ENCODE results near the gene LAMC3.
"Not testable (repeated sequence)": the region's sequence is repeated elsewhere in the genome, so short reads cannot be mapped to it uniquely, and the experiment has no call there.

Gene LAMC3

DNA sequence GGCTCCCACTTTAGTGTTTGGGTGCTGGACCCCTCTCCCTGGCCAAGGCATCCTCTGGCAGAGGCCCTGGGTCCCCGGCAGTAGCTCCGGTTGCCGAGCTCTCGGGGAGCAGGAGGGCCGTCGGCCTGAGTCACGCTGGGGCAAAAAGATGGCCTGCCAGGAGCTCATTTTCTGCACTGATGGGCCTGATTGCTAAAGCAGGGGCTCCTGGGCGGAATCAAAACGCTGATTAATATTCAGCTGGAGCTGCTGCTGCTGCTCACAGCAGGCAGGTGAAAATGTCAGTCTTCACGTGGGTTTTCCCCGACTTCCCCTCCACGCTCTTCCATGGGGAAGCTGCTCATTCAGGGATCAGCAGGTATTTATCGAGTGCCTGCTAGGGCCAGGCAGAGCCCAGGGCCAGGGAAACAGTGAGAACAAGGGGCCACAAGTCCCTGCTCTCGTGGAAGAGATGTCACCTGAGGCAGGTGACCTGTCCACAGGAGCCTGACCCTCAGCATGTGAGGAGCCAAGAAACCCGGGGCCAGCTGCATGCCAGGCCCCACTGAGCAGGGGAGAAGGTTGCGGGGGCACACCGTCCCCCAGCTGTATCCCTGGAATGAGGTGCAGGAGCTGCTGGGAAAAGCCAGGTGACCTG lies 22.1 kb downstream of the LAMC3 start:
- no peak for DNase-seq

DNA sequence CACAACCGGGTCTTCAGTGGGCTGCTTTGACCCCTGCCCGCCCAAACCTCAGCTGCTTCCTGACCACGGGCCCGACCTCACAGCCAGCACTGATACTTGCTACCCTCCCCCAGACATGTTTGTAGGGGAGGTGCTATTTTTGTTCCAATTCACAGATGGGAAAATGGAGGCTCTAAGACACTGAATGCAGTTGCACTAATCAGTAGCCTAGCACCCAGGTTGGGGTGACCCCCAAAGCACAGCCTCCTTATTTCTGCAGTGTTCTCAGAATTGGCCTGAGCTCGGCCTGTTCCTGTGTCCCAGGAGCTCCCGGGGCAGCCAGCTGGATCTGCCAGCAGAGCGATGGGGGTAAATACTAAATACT lies 22.6 kb downstream of the LAMC3 start:
- DNase-seq, result no peak

DNA sequence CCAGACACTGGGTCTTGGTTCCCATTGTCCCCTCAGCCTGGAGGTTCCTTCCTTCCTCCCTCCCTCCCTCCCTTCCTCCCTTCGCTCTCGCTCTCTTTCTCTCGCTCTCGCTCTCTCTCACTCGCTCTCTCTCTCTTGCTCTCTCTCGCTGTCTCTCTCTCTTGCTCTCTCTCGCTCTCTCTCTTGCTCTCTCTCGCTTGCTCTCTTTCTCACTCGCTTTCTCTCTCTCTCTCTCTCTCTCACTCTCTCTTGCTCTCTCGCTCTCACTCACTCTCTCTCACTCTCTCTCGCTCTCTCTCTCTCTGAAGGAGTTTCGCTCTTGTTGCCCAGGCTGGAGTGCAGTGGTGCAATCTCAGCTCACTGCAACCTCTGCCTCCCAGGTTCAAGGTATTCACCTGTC lies 23.4 kb downstream of the LAMC3 start:
- no peak for DNase-seq

DNA sequence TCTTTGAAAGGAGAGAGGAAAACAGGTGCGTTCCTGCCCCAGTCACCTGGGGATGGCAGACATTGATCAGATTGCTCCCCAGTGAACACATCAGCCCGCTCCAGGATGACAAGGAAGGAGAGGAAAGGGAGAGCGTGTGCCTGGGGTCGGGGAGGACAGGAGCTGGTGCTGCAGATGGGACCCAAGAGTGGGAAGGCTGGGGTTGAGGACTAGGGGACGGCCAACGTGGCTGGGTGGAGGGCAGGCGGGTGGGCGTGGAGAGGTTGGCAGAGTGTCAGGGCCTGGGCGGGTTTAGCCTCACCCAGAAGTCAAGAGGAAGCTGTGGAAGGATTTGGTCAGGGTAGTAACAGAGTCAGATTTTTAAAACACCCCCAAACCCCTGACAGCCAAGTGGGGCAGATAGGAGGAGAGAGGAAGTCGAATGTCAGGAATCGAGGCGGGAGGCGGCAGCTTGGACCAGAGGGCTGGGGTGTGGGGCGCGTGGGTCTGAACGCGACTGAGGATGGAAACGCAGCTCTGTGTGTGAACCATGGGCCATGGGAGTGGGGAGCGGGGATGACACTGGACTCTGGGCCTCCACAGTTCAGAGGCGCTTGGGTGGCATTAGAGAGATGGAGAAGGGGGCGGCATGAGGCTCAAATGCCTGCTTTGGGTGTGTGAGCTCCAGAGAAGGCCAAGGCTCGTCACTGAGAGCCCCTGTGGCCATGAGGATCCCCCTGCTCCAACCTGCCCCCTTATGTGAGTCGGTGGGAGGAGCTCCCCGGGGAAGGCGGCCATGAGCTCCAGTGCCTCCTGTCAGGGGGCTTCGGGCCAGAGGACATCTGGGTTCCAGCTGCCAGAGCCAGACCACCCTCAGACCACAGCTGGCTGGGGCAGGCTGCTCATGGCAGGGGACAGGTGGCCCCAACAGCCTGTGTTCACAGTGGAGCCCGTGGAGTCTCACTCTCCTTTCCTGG lies 24.6 kb downstream of the LAMC3 start:
- no peak for DNase-seq

DNA sequence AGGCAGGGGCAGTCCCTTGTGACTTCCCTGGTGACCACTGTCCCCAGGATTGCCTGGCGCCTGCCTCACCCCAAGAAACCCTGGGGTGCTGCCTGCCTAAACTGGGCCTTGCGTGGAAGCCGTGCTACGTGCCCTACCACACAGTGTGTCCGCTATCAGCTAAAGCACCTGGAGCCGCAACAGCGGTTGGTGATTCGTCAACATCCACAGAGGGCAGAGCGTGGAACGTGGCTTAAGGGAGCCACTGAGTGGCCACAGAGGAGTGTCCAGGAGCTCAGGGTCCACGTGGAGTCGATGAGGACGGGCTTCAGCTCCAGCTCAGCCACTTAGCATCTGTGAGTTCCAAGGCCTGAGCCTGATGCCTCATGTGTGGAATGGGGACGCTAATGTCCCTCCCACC lies 25.3 kb downstream of the LAMC3 start:
- no peak for DNase-seq

DNA sequence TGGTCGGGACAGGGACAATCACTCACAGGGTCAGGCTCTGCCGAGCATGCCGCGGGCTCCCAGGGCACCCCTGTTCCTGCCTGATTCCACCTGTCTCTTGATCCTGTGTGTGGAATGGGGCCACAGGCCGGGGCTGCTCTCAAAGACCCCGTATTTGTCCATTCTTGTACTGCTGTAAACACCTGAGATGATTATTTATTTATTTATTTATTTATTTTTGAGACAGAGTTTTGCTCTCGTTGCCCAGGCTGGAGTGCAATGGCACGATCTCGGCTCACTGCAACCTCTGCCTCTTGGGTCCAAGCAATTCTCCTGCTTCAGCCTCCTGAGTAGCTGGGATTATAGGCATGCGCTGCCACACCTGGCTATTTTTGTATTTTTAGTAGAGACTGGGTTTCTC lies 25.8 kb downstream of the LAMC3 start:
- DNase-seq, result not testable (repeated sequence)

DNA sequence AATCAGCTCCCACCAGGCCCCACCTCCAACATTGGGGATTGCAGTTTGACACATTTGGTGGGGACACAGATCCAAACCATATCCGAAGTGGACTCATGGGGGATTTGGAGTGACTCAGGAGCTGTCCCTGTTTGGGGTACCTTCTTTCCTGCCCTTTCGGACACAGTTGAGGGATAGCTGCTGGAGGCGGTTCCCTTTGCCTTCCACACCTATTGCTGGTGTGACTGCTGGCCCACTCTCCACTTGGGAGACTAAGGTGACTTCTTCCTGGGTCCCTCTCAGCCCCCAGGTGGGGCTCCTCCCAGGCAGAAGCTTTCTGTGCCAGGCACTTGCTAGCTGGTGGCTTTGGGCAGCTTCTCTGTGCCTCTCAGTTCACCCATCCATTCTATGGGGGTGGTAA lies 26.6 kb downstream of the LAMC3 start:
- DNase-seq, result no peak

DNA sequence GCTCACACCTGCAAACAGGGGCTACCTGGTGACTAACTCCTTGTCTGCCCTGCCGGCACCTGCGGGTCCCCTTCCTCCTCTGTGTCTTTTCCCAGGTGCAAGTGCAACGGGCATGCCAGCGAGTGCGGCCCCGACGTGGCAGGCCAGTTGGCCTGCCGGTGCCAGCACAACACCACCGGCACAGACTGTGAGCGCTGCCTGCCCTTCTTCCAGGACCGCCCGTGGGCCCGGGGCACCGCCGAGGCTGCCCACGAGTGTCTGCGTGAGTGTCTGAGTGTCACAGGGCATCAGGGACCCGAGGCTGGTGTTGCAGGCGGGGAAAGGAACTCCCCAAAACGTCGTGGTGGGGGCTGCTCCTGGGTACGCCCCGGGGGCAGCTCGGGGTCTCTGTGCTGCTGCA lies 27.1 kb downstream of the LAMC3 start:
- DNase-seq, result no peak

DNA sequence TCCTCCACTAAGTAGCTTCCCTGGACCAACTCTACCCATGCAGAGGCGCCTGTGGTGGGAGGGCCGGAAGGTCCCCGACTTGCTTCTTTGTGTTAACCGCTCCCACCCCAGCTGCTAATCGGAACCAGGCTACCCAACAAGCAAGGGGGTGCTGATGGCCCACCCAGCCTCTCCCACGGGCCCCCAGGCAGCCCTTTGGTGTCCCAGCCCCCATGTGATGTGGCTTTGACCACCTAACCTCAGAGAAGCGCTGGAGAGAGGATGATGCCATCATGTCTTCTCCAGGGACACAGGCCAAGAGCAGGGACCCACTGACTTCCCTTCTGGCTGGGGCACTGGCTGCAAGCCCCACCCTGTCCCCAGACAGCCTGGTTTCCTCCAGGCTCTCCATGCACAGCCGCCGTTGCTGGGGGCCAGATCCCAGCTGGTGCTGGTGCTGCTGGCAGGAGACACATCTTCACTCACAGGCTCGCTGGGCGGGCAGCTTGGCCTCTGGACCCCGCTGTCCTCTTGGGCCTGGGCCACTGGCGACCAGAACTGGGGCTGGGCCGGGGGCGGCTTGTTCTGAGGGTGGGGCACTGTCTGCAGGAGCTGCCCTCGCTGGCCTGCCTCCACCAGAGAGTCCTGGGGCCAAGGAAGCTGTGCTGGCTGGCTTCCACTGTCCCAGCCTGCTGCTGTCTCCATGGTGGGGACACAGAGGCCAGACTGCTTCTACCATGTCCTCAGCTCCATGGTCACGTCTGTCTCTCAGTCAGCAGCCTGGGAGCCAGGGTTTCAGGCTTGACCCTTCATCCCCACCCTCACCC lies 27.8 kb downstream of the LAMC3 start:
- DNase-seq, result no peak

DNA sequence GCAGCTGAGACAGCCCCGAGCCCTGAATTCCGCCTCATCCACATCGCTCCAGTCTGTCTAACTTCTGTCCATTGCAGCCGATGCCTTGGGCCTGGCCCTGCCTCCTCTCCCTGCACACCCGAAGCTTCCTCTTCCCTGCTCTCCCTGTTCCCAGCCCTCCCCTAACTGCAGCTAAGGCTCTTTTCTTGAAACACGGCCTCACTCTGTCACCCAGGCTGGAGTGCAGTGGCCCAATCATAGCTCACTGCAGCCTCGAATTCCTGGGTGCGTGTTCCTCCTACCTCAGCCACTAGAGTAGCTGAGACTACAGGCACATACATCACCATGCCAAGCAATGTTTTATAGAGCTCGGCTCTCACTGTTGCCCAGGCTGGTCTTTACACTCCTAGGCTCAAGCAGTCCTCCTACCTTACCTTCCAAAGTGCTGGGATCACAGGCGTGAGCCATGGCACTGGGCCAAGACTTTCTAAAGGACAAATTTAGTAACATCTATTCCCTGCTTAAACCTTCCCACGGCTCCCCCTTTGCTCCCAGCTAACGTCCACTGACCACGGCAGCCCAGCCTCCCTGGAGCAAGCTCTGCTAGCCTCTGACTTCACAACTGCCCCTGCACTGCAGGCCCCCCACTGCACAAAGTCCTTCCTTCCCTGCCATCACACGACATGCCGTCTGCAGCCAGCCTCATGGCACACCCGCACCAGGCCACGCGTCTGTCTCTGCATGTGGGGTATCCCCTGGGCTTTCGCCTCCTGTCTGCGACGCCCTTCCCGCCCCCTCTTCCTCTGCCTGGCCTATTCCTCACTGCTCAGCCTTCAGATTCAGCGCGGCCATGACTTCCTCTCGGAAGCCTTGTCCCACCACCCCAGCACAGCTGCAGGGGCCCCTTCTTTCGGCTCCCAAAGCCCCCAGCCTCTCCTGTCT lies 28.6 kb downstream of the LAMC3 start:
- DNase-seq, result no peak

DNA sequence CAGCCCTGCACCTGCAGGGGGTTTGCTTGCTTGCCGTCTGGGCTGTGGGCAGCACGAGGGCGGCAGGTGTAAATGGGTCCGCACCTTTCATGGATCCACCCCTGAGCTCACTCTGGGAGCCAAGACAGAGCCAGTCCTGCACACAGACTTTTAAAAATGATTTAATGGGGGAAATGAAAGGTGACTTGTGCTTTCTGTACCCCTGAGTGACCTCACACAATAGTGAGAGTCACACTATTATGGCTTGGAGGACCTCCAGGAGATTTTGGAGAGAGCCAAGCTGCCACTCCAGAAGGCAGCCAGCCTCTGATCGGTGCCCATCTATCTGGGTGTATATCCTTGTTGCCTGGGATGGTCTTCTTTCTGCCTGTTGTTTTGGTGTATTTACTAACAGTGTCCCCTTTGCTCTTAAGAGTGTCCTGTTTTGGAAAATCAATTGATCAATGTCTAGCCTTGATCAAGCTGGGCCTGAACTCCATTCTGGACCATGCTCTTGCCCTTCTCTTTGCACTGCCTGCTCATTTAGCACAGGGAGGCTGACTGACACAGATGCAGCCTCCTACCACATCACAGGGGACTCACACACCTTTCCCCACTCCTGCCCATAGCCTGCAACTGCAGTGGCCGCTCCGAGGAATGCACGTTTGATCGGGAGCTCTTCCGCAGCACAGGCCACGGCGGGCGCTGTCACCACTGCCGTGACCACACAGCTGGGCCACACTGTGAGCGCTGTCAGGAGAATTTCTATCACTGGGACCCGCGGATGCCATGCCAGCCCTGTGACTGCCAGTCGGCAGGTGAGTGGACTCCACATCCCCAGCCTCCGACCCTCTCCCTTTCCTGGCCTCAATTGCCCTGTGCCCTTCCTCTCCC lies 29.5 kb downstream of the LAMC3 start:
- DNase-seq, result no peak

DNA sequence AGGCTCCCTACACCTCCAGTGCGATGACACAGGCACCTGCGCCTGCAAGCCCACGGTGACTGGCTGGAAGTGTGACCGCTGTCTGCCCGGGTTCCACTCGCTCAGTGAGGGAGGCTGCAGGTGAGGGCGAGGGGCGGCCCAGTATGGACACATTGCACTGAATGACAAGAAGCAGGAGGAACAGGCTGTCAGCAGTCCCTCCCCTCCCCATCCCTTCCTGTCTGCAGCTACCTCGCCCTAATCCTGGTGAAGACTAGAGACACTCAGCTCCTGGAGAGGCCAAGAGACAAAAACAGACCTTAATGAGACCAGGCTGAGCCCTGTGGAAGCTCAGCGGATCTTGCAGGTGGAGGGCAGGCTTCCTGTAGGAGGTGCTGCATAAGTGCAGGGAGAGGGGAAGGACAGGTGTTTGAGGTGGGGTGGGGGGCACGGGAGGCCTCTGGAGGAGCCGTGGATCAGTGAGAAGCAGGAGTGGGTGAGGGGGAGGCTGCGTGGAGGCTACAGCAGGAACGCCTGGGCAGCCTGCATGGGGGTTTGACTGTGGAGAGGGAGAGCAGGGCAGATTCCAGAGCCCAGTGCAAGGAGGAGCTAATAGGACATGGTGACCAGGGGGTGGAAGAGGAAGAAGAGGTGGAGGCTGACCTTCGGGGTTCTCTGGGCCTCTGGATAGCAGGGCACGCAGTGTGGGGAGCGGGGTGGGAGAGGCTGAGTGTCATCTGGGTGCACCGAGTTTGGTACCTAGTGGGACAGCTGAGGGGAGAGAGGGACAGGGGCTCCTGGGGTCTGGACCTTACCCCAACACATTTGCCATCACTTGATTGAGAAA lies 30.4 kb downstream of the LAMC3 start:
- DNase-seq, result no peak

DNA sequence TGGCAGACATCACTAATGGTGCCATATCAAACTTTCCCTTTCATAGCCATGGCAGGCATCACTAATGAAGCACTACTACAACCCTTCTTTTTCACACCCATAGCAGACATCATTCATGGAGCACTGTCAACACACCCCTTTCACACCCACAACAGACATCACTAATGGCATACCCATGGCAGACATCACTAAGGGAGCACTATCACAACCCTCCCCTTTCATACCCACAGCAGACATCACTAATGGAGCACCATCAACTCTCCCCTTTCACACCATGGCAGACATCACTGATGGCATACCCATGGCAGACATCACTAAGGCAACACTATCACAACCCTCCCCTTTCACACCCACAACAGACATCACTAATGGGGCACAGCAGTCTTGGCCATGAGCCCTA lies 33.7 kb downstream of the LAMC3 start:
- no peak for DNase-seq

DNA sequence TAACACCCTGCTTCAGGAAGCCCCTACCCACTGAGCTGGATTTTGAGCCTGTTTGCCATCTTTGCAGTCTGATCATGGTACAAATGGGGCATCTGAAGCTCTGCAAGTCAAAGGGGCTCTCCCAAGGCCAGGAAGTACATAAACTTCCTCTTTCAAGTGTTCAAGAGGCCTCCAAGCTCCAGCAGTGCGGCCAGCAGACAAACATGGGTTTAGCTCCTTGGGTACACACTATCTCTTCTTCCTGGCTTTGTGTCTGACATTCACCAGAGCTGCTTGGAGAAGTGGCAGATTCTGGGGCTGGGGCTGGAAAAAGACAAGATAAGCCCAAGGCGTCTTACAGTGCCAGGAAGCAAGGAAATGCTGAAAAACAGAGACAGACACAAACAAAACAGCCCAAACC lies 34.1 kb downstream of the LAMC3 start:
- no peak for DNase-seq

DNA sequence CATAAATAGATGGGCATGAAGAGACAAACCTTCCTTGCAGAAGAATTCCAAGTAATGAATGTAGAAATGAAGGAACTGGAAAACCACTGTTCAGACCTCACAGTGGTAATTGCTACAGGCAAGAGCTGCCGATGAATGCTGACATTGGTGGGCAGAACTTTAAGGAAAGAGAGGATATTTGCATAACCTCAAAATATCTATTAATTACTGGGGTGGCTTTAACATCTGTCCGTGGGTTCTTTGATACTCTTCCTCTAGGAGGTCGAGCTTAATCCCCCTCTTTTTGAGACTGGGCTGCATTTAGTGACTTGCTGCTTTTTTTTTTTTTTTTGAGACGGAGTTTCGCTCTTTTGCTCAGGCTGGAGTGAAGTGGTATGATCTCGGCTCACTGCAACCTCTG lies 34.7 kb downstream of the LAMC3 start:
- no peak for DNase-seq

DNA sequence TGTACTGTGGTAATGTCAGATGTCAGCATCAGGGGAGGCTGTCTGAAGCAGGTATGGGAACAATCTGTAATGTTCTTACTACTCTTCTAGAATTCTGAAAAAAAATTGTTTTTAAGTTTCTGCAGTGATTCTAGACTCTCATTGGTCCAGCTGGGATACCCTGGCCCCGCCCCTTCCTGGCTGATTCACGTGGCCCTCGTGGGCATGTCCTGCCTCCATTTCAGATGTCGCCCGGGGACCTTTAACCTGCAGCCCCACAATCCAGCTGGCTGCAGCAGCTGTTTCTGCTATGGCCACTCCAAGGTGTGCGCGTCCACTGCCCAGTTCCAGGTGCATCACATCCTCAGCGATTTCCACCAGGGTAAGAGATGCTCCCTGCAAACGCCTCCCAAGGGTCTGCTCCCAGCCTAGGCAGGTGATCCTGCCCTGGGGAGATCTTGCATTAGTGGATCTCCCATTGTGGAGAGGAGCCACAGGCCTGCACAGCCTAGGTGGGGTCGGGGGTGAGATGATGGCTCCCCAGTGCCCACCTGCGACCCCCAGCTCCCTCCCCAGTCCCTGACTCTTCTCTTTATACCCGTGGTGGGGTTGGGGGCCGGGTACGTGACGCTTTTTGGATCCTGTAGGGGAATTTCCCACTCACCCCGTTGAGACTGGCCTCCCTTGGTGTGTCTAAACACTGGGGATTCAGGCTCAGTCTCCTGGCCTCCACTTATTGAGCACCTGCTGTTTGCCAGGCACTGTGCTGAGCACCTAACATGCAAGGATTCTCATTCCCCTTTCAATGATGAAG lies 36.5 kb downstream of the LAMC3 start:
- DNase-seq, result peak; percentile 22

DNA sequence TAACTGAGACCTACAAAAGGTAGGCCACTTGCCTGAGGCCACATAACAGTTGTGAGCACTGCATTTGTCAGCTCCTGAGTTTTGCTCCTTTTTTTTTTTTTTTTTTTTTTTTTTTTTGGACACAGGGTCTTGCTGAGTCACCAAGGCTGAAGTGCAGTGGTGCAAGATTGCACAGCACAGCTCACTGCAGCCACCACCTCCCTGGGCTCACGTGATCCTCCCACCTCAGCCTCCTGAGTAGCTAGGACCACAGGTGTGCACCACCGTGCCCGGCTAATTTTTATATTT lies 37.1 kb downstream of the LAMC3 start:
- peak; percentile 13 for DNase-seq

DNA sequence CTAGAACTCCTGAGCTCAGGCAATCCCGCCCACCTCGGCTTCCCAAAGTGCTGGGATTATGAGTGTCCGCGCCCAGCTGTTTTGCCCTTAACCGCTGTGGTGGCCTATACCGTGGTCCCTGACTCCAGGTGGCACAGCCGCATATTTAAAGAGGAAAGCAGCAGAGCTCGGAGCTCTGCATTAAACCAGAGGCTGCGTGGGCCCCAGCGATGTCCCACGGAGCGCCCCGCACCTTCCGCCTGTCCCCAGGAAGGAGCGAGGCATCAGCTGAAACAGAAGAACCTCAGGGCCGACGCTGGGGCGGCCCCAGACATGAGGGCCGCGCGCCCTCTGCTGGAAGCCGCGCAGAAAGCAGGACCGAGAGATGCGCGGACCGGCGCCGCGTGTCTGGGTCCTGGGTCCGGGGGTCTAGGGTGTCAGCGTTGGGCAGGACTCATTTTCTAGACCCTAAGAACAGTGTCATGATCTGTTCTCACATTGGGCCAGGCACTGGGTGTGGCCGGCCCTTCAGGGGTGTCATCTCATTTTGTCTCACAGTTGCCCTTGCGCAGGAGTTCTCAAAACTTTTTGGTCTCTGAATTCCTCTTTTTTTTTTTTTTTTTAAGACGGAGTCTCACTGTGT lies 37.7 kb downstream of the LAMC3 start:
- DNase-seq, result peak; percentile 62

DNA sequence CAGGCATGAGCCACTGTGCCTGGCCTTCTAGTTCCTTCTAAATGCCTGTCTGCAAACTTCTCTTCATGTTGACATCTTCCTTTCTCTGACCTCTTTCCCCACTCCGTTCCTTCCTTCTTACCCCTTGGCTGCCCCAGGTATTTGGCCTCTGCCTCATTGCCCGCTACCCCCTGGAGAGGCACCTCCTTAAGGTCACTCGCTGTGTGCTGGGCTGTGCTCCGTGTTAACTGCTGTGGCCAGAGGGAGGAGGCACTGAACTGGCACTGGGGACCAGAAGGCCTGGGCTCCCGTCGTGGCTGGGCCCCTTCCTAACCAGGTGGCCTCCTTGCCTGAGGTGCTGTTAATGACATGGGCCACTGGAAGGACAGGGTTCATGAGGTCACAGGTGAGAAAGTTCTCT lies 39.4 kb downstream of the LAMC3 start:
- no peak for DNase-seq

DNA sequence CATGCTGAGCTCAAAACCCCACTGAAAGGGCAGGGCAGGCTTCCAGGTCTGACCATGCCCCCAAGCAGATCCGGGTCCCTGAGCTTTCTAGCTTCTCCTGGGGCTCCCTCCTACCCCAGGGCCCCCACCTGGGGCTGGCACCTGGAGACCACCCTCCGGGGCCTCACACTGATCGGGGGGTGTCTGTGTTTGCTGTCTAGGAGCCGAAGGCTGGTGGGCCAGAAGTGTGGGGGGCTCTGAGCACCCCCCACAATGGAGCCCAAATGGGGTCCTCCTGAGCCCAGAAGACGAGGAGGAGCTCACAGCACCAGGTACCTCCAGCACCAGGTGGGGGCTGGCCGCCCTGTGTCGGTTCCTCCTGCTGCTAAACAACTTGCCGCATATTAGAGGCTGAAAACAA lies 39.8 kb downstream of the LAMC3 start:
- no peak for DNase-seq
